GM12878 (cell line): ENCODE measurements around the gene MAP4K4. TPM values are rescaled to one million over a fixed set of nuclear protein-coding genes. Genes with fewer than 3 reads are reported as not detected.

Source experiments
- ATAC-seq: fragments of 200-7000 bp; cut with Tn5 transposase; 3 replicates; pipeline ENCODE4 v1.9.1; 2020; ENCODE audit warnings: mild to moderate bottlenecking, moderate library complexity
- BruUV-seq: library from RNA; stranded (reverse); fragments of 400-500 nt; replicated peaks from 2 replicates; lab custom pipeline; 2021; lab: Mats Ljungman, UMichigan
- CTCF ChIA-PET: fragments of 300-600 bp; sonication (Branson Sonifier 250); formaldehyde crosslinking; extraction: SDS; loops from one replicate; lab custom pipeline; 2021; ENCODE audit warnings: inconsistent platforms; lab: Yijun Ruan, JAX
- POLR2A ChIA-PET: fragments of 350-600 bp; formaldehyde crosslinking; extraction: SDS; loops from one replicate; lab custom pipeline; 2021; ENCODE audit warnings: inconsistent platforms; lab: Charles Lee
- RAD21 ChIA-PET: fragments of 300-600 bp; sonication (Branson Sonifier 250); formaldehyde crosslinking; loops from one replicate; lab custom pipeline; 2023; ENCODE audit warnings: antibody characterized with exemption; ENCODE audit not compliant: unreplicated experiment; lab: Charles Lee
- SMC1A ChIA-PET: fragments of 300-600 bp; sonication (Branson Sonifier 250); formaldehyde crosslinking; loops from one replicate; lab custom pipeline; 2023; ENCODE audit not compliant: unreplicated experiment, uncharacterized antibody; lab: Charles Lee
- DNase-seq: peaks from one replicate; pipeline ENCODE4 v3.0.0-alpha.2; 2011; ENCODE audit warnings: low read depth, low spot score
- FAIRE-seq: peaks from 3 replicates; lab custom pipeline; 2011; peaks lifted over from hg19 to GRCh38; lab: Jason Lieb, UNC
- H2AFZ ChIP-seq: 2 replicates; pipeline ENCODE4 v1.6.0; 2011; ENCODE audit warnings: low read depth, low read length, control low read depth; ENCODE audit not compliant: control insufficient read depth
- H3K27ac ChIP-seq: 2 replicates; pipeline ENCODE4 v1.5.1; 2011; ENCODE audit warnings: control low read depth; ENCODE audit not compliant: control insufficient read depth, insufficient read depth
- H3K27me3 ChIP-seq, 2 experiments: replicated peaks in 1 of 2; 2 replicates each; pipeline versions ENCODE4 v1.6.0 to v1.6.1; 2011; ENCODE audit warnings: low read length in 1 of 2; ENCODE audit not compliant: control insufficient read depth in 2 of 2, insufficient read depth in 2 of 2
- H3K36me3 ChIP-seq, 2 experiments: 2 replicates each; pipeline ENCODE4 v1.5.1; 2011; ENCODE audit warnings: low read length in 1 of 2; ENCODE audit not compliant: control insufficient read depth in 2 of 2, insufficient read depth in 2 of 2
- H3K4me1 ChIP-seq: 2 replicates; pipeline ENCODE4 v1.6.1; 2011; ENCODE audit warnings: mild to moderate bottlenecking, low read length, moderate library complexity, mixed read lengths; ENCODE audit not compliant: control insufficient read depth, insufficient read depth
- H3K4me2 ChIP-seq: 2 replicates; pipeline ENCODE4 v1.6.0; 2011; ENCODE audit warnings: control low read depth; ENCODE audit not compliant: control insufficient read depth, insufficient read depth
- H3K4me3 ChIP-seq: fragments of 200-600 bp; sonication (generic); 2 replicates; pipeline ENCODE4 v1.5.1; 2016
- H3K79me2 ChIP-seq: 2 replicates; pipeline ENCODE4 v1.6.0; 2011; ENCODE audit warnings: low read length; ENCODE audit not compliant: control insufficient read depth, insufficient read depth
- H3K9ac ChIP-seq: 2 replicates; pipeline ENCODE4 v1.8.0; 2011; ENCODE audit warnings: low read length, control low read depth, mixed read lengths; ENCODE audit not compliant: control insufficient read depth, insufficient read depth
- H3K9me3 ChIP-seq: replicated peaks from 3 replicates; pipeline ENCODE4 v1.5.1; 2011; ENCODE audit warnings: mild to moderate bottlenecking, low read length; ENCODE audit not compliant: control insufficient read depth, insufficient read depth
- H4K20me1 ChIP-seq: 2 replicates; pipeline ENCODE4 v1.6.0; 2011; ENCODE audit not compliant: control insufficient read depth, insufficient read depth
- ATF2 ChIP-seq: IDR thresholded peaks from 2 replicates; pipeline ENCODE4 v1.6.1; 2012; ENCODE audit warnings: low read length, inconsistent platforms
- ATF3 ChIP-seq: IDR thresholded peaks from 2 replicates; pipeline ENCODE4 v1.6.1; 2011; ENCODE audit warnings: low read depth, mild to moderate bottlenecking, low read length, moderate library complexity, borderline replicate concordance; ENCODE audit errors: extremely low read depth
- BCLAF1 ChIP-seq: fragments of 450-650 bp; IDR thresholded peaks from 2 replicates; pipeline ENCODE4 v1.6.1; 2017; ENCODE audit warnings: antibody characterized with exemption, mild to moderate bottlenecking, moderate library complexity
- CBFB ChIP-seq: IDR thresholded peaks from 2 replicates; pipeline ENCODE4 v1.6.1; 2016; ENCODE audit warnings: antibody characterized with exemption, low read depth
- CHD1 ChIP-seq: IDR thresholded peaks from 2 replicates; pipeline ENCODE4 v1.6.1; 2012; ENCODE audit warnings: low read depth, low read length, improper control_type of control experiment
- NR2F1 ChIP-seq: fragments of 450-650 bp; conservative IDR thresholded peaks from 2 replicates; pipeline ENCODE4 v1.6.1; 2017; ENCODE audit warnings: mild to moderate bottlenecking
- RAD21 ChIP-seq: IDR thresholded peaks from 2 replicates; pipeline ENCODE4 v1.6.1; 2011; ENCODE audit warnings: mild to moderate bottlenecking, low read depth, low read length, moderate library complexity; ENCODE audit not compliant: insufficient read depth
- RELA ChIP-seq: fragments of 450-650 bp; IDR thresholded peaks from 2 replicates; pipeline ENCODE4 v1.8.0; 2014; ENCODE audit warnings: borderline replicate concordance; ENCODE audit not compliant: partially characterized antibody
- ZBTB11 ChIP-seq: fragments of 450-650 bp; formaldehyde crosslinking; IDR thresholded peaks from 2 replicates; pipeline ENCODE4 v1.5.0; 2022; ENCODE audit warnings: mild to moderate bottlenecking, missing genetic modification characterization
- ZBTB4 ChIP-seq: fragments of 450-650 bp; formaldehyde crosslinking; IDR thresholded peaks from 2 replicates; pipeline ENCODE4 v1.4.0; 2022; ENCODE audit warnings: mild to moderate bottlenecking, moderate library complexity
- WGBS: methylation state at CpG from one replicate; pipeline ENCODE4 v1.1.6; 2016; ENCODE audit warnings: low lambda C conversion rate; ENCODE audit not compliant: insufficient replicate concordance, insufficient coverage; ENCODE audit errors: missing lambda C conversion rate; 5-methylcytosine and 5-hydroxymethylcytosine counted together
- in situ Hi-C: fragments of 300-500 bp; cut with MboI; formaldehyde crosslinking; loops from 9 replicates; pipeline ENCODE4 v1.14.3; 2018; ENCODE audit warnings: mixed read lengths
- intact Hi-C: fragments of 100-400 bp; cut with micrococcal nuclease; formaldehyde crosslinking; loops from one replicate; pipeline ENCODE4 v1.14.2; 2022; ENCODE audit not compliant: unreplicated experiment
- polyA plus RNA-seq, 11 experiments: library from polyadenylated mRNA; depleted of rRNA in 4 of 11; unstranded in 6 of 11; stranded (reverse) in 5 of 11; fragments of >200 nt; fragmentation: Nextera tagmentation in 4 of 11; fragmentation: Illumina TruSeq in 1 of 11; extraction: Ambion mirVana in 4 of 11; extraction: Trizol in 1 of 11; gene quantifications; 1 replicate in 1 of 11; 2 replicates in 10 of 11; pipeline versions ENCODE4 v1.2.1 to v1.2.3, GENCODE V29; 2011 to 2016; ENCODE audit warnings: inconsistent platforms in 2 of 11, missing spikeins in 2 of 11, low read depth in 1 of 11
- total RNA-seq, 4 experiments: library from RNA; depleted of rRNA in 3 of 4; stranded (reverse); fragments of >200 nt in 3 of 4; fragmentation: Illumina TruSeq in 1 of 4; extraction: Trizol in 1 of 4; gene quantifications; 2 replicates each; pipeline versions ENCODE4 v1.2.1 to v1.2.3, GENCODE V29; 2013 to 2021

MAP4K4 gene
- total and polyA plus RNA-seq, 10 of the 15 experiments (the other 5 are each of a cell fraction or from before 2014, with no cell fraction given): 1.9 to 50.4 (median 9.7) TPM

- CTCF ChIA-PET: interaction anchor here (1.2 kb wide), 1 partner anchor 12 kb away, joined by 3 read pairs; no protein-coding TSS in a partner anchor
Observed at GRCh38 chr2:101778102-101778501, 80.6 kb downstream of the MAP4K4 start.

More at GRCh38 chr2:101778102-101778501, 80.6 kb downstream of the MAP4K4 start:
- Histone ChIP-seq H3K9me3 (no peaks in the 10 kb centered on the region), H3K9ac (no peak overlapping the region), H4K20me1 (no peaks in the 10 kb centered on the region; the same call in 1 of the 2 replicates), H3K36me3 (no peaks in the 10 kb centered on the region), H3K4me2 (no peak overlapping the region), H3K4me1 (no peaks in the 10 kb centered on the region), H3K27me3 (peaks cover 0 to 4% of the 10 kb centered on the region in 2 experiments; a peak in 1 of 4 replicates), H2AFZ (no peak overlapping the region), H3K4me3 (no peak overlapping the region), H3K27ac (no peak overlapping the region), H3K79me2 (no peaks in the 10 kb centered on the region)
- ATAC-seq (no peak), FAIRE-seq (no peak), DNase-seq (no peak)
- BruUV-seq: no TSS peak
- 58% methylated on average over 6 of the region's 6 CpGs for WGBS
- intact Hi-C loops: no loop called here
- ChIA-PET SMC1A (no interaction called here), POLR2A (no interaction called here), RAD21 (no interaction called here)
- TF ChIP-seq ATF3 (no peak), CHD1 (no peak), ATF2 (no peak), RAD21 (no peak), ZBTB11 (no peak), ZBTB4 (CRISPR knock-in tag) (no peak), RELA (no peak), BCLAF1 (no peak), CBFB (no peak), NR2F1 (no peak)
- in situ Hi-C loops: no loop called here
